GM21619 (cell line): Measurements from ENCODE around the gene RELL1.

Experiments used
- ATAC-seq: cut with Tn5 transposase; IDR thresholded peaks from one replicate; pipeline ENCODE4 v1.9.1; 2021; ENCODE audit not compliant: unreplicated experiment

RELL1 gene

GRCh38 chr4:37667197-37668100, 18.7 kb downstream of the RELL1 start:
- ATAC-seq: no peak

- no peak for ATAC-seq
These were observed 19.5 kb downstream of the RELL1 start for GRCh38 chr4:37666625-37667071.

- ATAC-seq: no peak
These were observed 20.5 kb downstream of the RELL1 start for GRCh38 chr4:37665333-37666320.

- no peak for ATAC-seq
These were observed 21.5 kb downstream of the RELL1 start for GRCh38 chr4:37664696-37665095.

GRCh38 chr4:37663552-37663951, 22.6 kb downstream of the RELL1 start:
- ATAC-seq: no peak

GRCh38 chr4:37662861-37663390, 23.2 kb downstream of the RELL1 start:
- ATAC-seq: no peak

GRCh38 chr4:37662251-37662650, 23.9 kb downstream of the RELL1 start:
- no peak for ATAC-seq

- no peak for ATAC-seq
These were observed 24.4 kb downstream of the RELL1 start for GRCh38 chr4:37661772-37662171.

GRCh38 chr4:37659696-37660095, 26.5 kb downstream of the RELL1 start:
- no peak for ATAC-seq

- ATAC-seq: no peak
These were observed 29.5 kb downstream of the RELL1 start for GRCh38 chr4:37656649-37657048.

- no peak for ATAC-seq
These were observed 32.6 kb downstream of the RELL1 start for GRCh38 chr4:37653601-37654000.

GRCh38 chr4:37652747-37653527, 33.2 kb downstream of the RELL1 start:
- no peak for ATAC-seq

- ATAC-seq: no peak
These were observed 34.3 kb downstream of the RELL1 start for GRCh38 chr4:37651781-37652377.

GRCh38 chr4:37650481-37650880, 35.7 kb downstream of the RELL1 start:
- no peak for ATAC-seq

- ATAC-seq: no peak
These were observed 36.9 kb downstream of the RELL1 start for GRCh38 chr4:37649268-37649667.

GRCh38 chr4:37648084-37648817, 37.9 kb downstream of the RELL1 start:
- no peak for ATAC-seq

GRCh38 chr4:37646247-37646646, 39.9 kb downstream of the RELL1 start:
- no peak for ATAC-seq

- no peak for ATAC-seq
These were observed 40.4 kb downstream of the RELL1 start for GRCh38 chr4:37645736-37646135.

- no peak for ATAC-seq
These were observed 41.2 kb downstream of the RELL1 start for GRCh38 chr4:37644962-37645361.
